ENCODE measurements around the gene ALG2. TPM values are rescaled to one million over a fixed set of nuclear protein-coding genes. Genes with fewer than 3 reads are reported as not detected.

Gene ALG2
- total and polyA plus RNA-seq, 2 of the 13 experiments (the other 11 are each of a cell fraction or from before 2014, with no cell fraction given): 46.2 to 49.0 TPM

DNA sequence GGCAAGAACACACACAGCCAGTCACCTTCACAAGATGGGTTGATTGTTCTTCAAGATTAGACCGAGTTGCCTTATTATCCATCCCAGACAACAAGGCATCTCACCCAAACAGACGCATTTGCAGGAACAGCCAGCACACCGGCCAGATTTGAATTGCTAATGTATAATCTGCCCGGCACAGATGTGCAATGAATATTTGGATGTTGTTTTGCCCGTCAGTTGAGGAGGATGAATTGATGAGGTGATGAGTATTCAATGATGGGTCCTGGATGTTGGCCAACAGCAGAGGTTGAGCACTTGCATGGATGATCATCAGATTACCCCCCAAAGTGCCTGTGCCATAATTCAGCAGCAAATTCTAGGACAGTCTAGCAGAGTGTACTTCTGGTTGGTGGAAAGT lies 20.1 kb downstream of the ALG2 start:
- in situ Hi-C loops (cut with HindIII; ENCODE audit: extremely low pct_ligation_motif_present, low pct_unique_long_range_greater_than_20kb) (no loop called here), intact Hi-C loops (cut with micrococcal nuclease; ENCODE audit: unreplicated experiment) (no loop called here)
- H3K36me3 ChIP-seq (replicated peaks in 1 of 2; ENCODE audit: control insufficient read depth in 1 of 2, insufficient read depth in 2 of 2, low read length in 2 of 2): no peaks in the 10 kb centered on the region
- no peaks in the 10 kb centered on the region for H3K79me2 ChIP-seq (ENCODE audit: insufficient read depth, low read length)
- no peak overlapping the region for H3K4me2 ChIP-seq (ENCODE audit: low read depth, low read length)
- TF ChIP-seq ZC3H4 (CRISPR knock-in tag; IDR thresholded peaks at IDR 0.05; ENCODE audit: borderline replicate concordance): no peak
- TF ChIP-seq ZNF468 (CRISPR knock-in tag; IDR thresholded peaks at IDR 0.05): no peak
- TF ChIP-seq ZNF616 (CRISPR knock-in tag; IDR thresholded peaks at IDR 0.05; ENCODE audit: low read depth): no peak
- no peak for TF ChIP-seq SP140L (CRISPR knock-in tag; IDR thresholded peaks at IDR 0.05; ENCODE audit: borderline replicate concordance)
- TF ChIP-seq AGO1 (IDR thresholded peaks at IDR 0.05; ENCODE audit: low read depth, low read length, poor library complexity, severe bottlenecking): no peak
- no peak for TF ChIP-seq ZNF572 (CRISPR knock-in tag; IDR thresholded peaks at IDR 0.05)
- no peak for TF ChIP-seq DMAP1 (CRISPR knock-in tag; IDR thresholded peaks at IDR 0.05)
- no peak for TF ChIP-seq ZNF260 (CRISPR knock-in tag; IDR thresholded peaks at IDR 0.05; ENCODE audit: borderline replicate concordance, low read depth)
- TF ChIP-seq ZNF383 (CRISPR knock-in tag; IDR thresholded peaks at IDR 0.05; ENCODE audit: borderline replicate concordance): no peak
- no peak for TF ChIP-seq MXD3 (CRISPR knock-in tag; IDR thresholded peaks at IDR 0.05)
- no peak for FAIRE-seq
- ATAC-seq: no peak
- no peaks in the 10 kb centered on the region for H3K4me1 ChIP-seq (ENCODE audit: insufficient read depth, low read length)
- ChIA-PET POLR2A (no interaction called here), CTCF (ENCODE audit: low intra/inter-chr PET ratio, low total read pairs) (no interaction called here)
- H3K9me3 ChIP-seq (ENCODE audit: low read length): no peaks in the 10 kb centered on the region
- no peak for DNase-seq (ENCODE audit: low spot score)
- BruUV-seq (replicated peaks): no TSS peak
- H2AFZ ChIP-seq (ENCODE audit: low read length): no peak overlapping the region
- H3K4me3 ChIP-seq (replicated peaks in 1 of 3; ENCODE audit: insufficient read depth in 1 of 3, low read depth in 2 of 3, low read length in 3 of 3): no peak overlapping the region
- no peak overlapping the region for H3K9ac ChIP-seq (ENCODE audit: insufficient read depth, low read depth, low read length)
- WGBS (ENCODE audit: low lambda C conversion rate): 38% methylated on average over 5 of the region's 5 CpGs
- no peak overlapping the region for H3K27ac ChIP-seq (ENCODE audit: extremely low read length, insufficient read depth, low read length)
- H4K20me1 ChIP-seq (ENCODE audit: insufficient read depth, low read length): no peaks in the 10 kb centered on the region
- H3K27me3 ChIP-seq (ENCODE audit: control insufficient read depth in 1 of 2, insufficient read depth in 2 of 2, low read length in 2 of 2): peaks cover 0 to 22% of the 10 kb centered on the region in 2 experiments; a peak in 2 of 5 replicates

Data from HepG2 (cell line).